Tibial nerve (tissue), 4 donors: Measurements from ENCODE around the gene CLIP2.
"Not testable (repeated sequence)": the region's sequence is repeated elsewhere in the genome, so short reads cannot be mapped to it uniquely, and the experiment has no call there.

Source experiments
- CTCF ChIP-seq, 5 experiments: fragments of 200-600 bp in 3 of 5; fragments of 450-650 bp in 2 of 5; sonication (generic) in 3 of 5; IDR thresholded peaks; one replicate each; pipeline ENCODE4 v1.5.1; 2016 to 2019; ENCODE audit warnings: antibody characterized with exemption in 5 of 5, mild to moderate bottlenecking in 3 of 5, moderate library complexity in 2 of 5
- EP300 ChIP-seq, 2 donors: sonication (generic); formaldehyde crosslinking; IDR thresholded peaks; one replicate each; pipeline ENCODE4 v1.6.1; 2017; ENCODE audit warnings: antibody characterized with exemption in 2 of 2, mild to moderate bottlenecking in 1 of 2

- not testable (repeated sequence) for TF ChIP-seq CTCF, EP300 (IDR thresholded peaks at IDR 0.05)
Measured at GRCh38 chr7:74411571-74411970, 122.4 kb downstream of the CLIP2 start.
